ENCODE results near the gene ZNF407.

DNA sequence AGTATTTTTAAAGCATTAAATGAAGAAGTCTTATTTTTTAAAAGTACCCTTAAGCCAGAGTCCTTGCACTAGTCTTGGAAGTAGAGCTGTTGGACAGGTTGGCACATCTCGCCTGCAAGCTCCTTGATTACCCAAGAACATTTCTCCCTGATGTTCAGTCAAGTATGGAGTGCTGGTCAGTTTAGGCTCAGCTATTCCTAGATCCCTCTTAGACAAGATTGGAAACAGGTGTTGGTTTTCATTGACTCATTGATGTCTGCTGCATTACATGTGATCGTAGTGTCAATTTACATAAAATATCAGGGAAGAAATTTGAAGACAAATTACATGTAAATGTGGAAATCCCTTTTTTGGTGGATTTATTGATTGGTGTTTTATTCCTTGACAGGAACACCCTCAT is 170.4 kb downstream of the ZNF407 start:
- TF ChIP-seq CEBPB (IDR thresholded peaks at IDR 0.05; ENCODE audit: low read depth) (no peak), POLR2AphosphoS5 (IDR thresholded peaks at IDR 0.05; ENCODE audit: low read depth, low read length) (no peak)
- TF ChIP-seq, protein P1, sequence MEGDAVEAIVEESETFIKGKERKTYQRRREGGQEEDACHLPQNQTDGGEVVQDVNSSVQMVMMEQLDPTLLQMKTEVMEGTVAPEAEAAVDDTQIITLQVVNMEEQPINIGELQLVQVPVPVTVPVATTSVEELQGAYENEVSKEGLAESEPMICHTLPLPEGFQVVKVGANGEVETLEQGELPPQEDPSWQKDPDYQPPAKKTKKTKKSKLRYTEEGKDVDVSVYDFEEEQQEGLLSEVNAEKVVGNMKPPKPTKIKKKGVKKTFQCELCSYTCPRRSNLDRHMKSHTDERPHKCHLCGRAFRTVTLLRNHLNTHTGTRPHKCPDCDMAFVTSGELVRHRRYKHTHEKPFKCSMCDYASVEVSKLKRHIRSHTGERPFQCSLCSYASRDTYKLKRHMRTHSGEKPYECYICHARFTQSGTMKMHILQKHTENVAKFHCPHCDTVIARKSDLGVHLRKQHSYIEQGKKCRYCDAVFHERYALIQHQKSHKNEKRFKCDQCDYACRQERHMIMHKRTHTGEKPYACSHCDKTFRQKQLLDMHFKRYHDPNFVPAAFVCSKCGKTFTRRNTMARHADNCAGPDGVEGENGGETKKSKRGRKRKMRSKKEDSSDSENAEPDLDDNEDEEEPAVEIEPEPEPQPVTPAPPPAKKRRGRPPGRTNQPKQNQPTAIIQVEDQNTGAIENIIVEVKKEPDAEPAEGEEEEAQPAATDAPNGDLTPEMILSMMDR (IDR thresholded peaks at IDR 0.05 in 2 of 3, conservative IDR thresholded peaks at IDR 0.05 in 1 of 3; ENCODE audit: borderline replicate concordance in 1 of 3, insufficient read depth in 1 of 3, low read depth in 2 of 3, low read length in 2 of 3) = no peak
